ENCODE data around the gene PXN. TPM values are rescaled to one million over a fixed set of nuclear protein-coding genes. Genes with fewer than 3 reads are reported as not detected.

PXN gene
- total and polyA plus RNA-seq, 5 donors: 67.8 to 89.8 (median 79.3) TPM

- no peaks in the 10 kb centered on the region for H3K27me3 ChIP-seq (ENCODE audit: control insufficient read depth, insufficient read depth)
- H3K4me3 ChIP-seq (ENCODE audit: low read length): no peak overlapping the region
- peaks cover 58% of the 10 kb centered on the region for H3K4me1 ChIP-seq (ENCODE audit: control insufficient read depth, insufficient read depth, low read length)
- H3K27ac ChIP-seq (ENCODE audit: low read length): peak overlapping the region; percentile 97
- WGBS: 43% methylated on average over 12 of the region's 12 CpGs
- peak in 1 of 3 donors; percentile 75 for DNase-seq
- no peaks in the 10 kb centered on the region for H3K9me3 ChIP-seq (ENCODE audit: control insufficient read depth, low read length)
- ATAC-seq: no peak
- intact Hi-C loops (cut with DNase I): loop anchor here in 2 of 4 donors (2.0 kb wide), 1 partner anchor 35 kb away; the partner anchor contains the start of gene PXN (in 2 of the 2)
Observed at GRCh38 chr12:120229487-120230325, 35.8 kb downstream of the PXN start.

DNA sequence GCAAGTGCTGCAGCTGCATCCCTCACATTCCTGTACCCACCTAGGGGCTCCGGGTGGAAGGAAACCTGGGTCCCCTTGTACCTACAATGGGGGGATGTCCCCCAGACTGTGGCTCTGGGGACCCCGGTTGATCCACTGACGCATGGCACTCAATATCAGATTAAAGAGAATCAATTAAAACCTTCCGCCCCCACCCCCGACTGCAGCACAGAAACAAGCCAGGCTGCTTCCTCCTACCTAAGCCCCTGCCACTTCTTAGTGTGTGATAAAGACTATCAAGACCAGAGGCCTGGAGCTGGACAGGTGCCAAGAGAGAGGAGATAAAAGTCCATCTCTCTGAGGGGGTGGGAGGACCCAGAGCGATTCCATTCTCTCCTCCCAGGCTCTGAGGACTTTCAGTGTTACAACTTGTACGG is 36.5 kb downstream of the PXN start:
- H3K27me3 ChIP-seq (ENCODE audit: control insufficient read depth, insufficient read depth): no peaks in the 10 kb centered on the region
- no peak overlapping the region for H3K4me3 ChIP-seq (ENCODE audit: low read length)
- intact Hi-C loops (cut with DNase I): loop anchor here in 2 of 4 donors (2.0 kb wide), 1 partner anchor 36 kb away; the partner anchor contains the start of gene PXN (in 2 of the 2)
- peaks cover 52% of the 10 kb centered on the region for H3K4me1 ChIP-seq (ENCODE audit: control insufficient read depth, insufficient read depth, low read length)
- no peaks in the 10 kb centered on the region for H3K9me3 ChIP-seq (ENCODE audit: control insufficient read depth, low read length)
- ATAC-seq (no peak), DNase-seq (peak in 1 of 3 donors; percentile 66)
- H3K27ac ChIP-seq (ENCODE audit: low read length): peak overlapping the region; percentile 97
- WGBS: 28% methylated on average over 7 of the region's 7 CpGs

- Histone ChIP-seq H3K27me3 (ENCODE audit: control insufficient read depth, insufficient read depth) (no peaks in the 10 kb centered on the region), H3K4me3 (ENCODE audit: low read length) (no peak overlapping the region), H3K9me3 (ENCODE audit: control insufficient read depth, low read length) (no peaks in the 10 kb centered on the region), H3K4me1 (ENCODE audit: control insufficient read depth, insufficient read depth, low read length) (peaks cover 47% of the 10 kb centered on the region), H3K27ac (ENCODE audit: low read length) (peak overlapping the region; percentile 97)
- intact Hi-C loops (cut with DNase I): loop anchor here (1.0 to 2.0 kb wide), 3 partner anchors 36 to 38 kb away; partner anchors contain the start of gene PXN (in 3 of the 4)
- WGBS: 18% methylated on average over 23 of the region's 23 CpGs
- ATAC-seq (peak; percentile 56 to 70), DNase-seq (peak; percentile 89 to 94 (median 94))
Observed at GRCh38 chr12:120228291-120229070, 37.0 kb downstream of the PXN start.

GRCh38 chr12:120228041-120228290 is 37.6 kb downstream of the PXN start:
- intact Hi-C loops (cut with DNase I): loop anchor here (1.0 to 2.0 kb wide), 3 partner anchors 37 to 38 kb away; partner anchors contain the start of gene PXN (in 3 of the 4)
- H3K27me3 ChIP-seq (ENCODE audit: control insufficient read depth, insufficient read depth): no peaks in the 10 kb centered on the region
- ATAC-seq (no peak), DNase-seq (no peak)
- H3K4me1 ChIP-seq (ENCODE audit: control insufficient read depth, insufficient read depth, low read length): peaks cover 42% of the 10 kb centered on the region
- WGBS: 33% methylated on average over 3 of the region's 3 CpGs
- H3K4me3 ChIP-seq (ENCODE audit: low read length): no peak overlapping the region
- H3K27ac ChIP-seq (ENCODE audit: low read length): no peak overlapping the region
- no peaks in the 10 kb centered on the region for H3K9me3 ChIP-seq (ENCODE audit: control insufficient read depth, low read length)

GRCh38 chr12:120227233-120228040 is 38.1 kb downstream of the PXN start:
- Histone ChIP-seq H3K4me3 (ENCODE audit: low read length) (no peak overlapping the region), H3K9me3 (ENCODE audit: control insufficient read depth, low read length) (no peaks in the 10 kb centered on the region), H3K27ac (ENCODE audit: low read length) (no peak overlapping the region), H3K27me3 (ENCODE audit: control insufficient read depth, insufficient read depth) (no peaks in the 10 kb centered on the region), H3K4me1 (ENCODE audit: control insufficient read depth, insufficient read depth, low read length) (peaks cover 36% of the 10 kb centered on the region)
- WGBS: 64% methylated on average over 8 of the region's 8 CpGs
- ATAC-seq (no peak), DNase-seq (peak in 1 of 3 donors; percentile 23)
- intact Hi-C loops (cut with DNase I): loop anchor here (1.0 to 2.0 kb wide), 3 partner anchors 37 to 39 kb away; partner anchors contain the start of gene PXN (in 3 of the 4)

GRCh38 chr12:120225852-120226640 is 39.5 kb downstream of the PXN start:
- H3K4me3 ChIP-seq (ENCODE audit: low read length): no peak overlapping the region
- peak in 2 of 3 donors; percentile 59 to 77 for DNase-seq
- H3K27me3 ChIP-seq (ENCODE audit: control insufficient read depth, insufficient read depth): no peaks in the 10 kb centered on the region
- H3K9me3 ChIP-seq (ENCODE audit: control insufficient read depth, low read length): no peaks in the 10 kb centered on the region
- peak; percentile 1 to 48 for ATAC-seq
- WGBS: 55% methylated on average over 13 of the region's 13 CpGs
- H3K27ac ChIP-seq (ENCODE audit: low read length): peak overlapping the region; percentile 25
- peaks cover 24% of the 10 kb centered on the region for H3K4me1 ChIP-seq (ENCODE audit: control insufficient read depth, insufficient read depth, low read length)
- intact Hi-C loops (cut with DNase I): no loop called here

DNA sequence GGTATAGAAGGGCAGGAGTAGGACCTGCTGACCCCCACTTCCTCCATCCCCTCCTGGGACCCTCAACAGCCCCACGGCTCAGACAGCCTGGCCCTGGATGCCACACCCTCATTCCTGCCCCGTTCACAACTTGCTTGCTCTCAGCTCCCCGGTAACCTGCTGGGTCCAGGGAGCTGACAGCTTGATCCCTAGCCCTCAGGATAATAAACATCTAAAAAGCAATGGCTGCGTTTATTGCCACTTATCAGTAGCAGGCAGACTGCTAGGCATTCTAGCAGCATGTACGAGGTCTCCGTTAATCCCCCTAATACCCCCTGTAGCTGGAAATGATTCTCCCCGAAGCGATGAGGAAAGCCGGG is 40.4 kb downstream of the PXN start:
- H3K4me3 ChIP-seq (ENCODE audit: low read length): no peak overlapping the region
- no peaks in the 10 kb centered on the region for H3K27me3 ChIP-seq (ENCODE audit: control insufficient read depth, insufficient read depth)
- ATAC-seq (peak in 1 of 2 donors; percentile 0), DNase-seq (no peak)
- H3K4me1 ChIP-seq (ENCODE audit: control insufficient read depth, insufficient read depth, low read length): peaks cover 18% of the 10 kb centered on the region
- 35% methylated on average over 9 of the region's 9 CpGs for WGBS
- no peaks in the 10 kb centered on the region for H3K9me3 ChIP-seq (ENCODE audit: control insufficient read depth, low read length)
- intact Hi-C loops (cut with DNase I): no loop called here
- H3K27ac ChIP-seq (ENCODE audit: low read length): peak overlapping the region; percentile 34

- intact Hi-C loops (cut with DNase I): no loop called here
- Histone ChIP-seq H3K4me1 (ENCODE audit: control insufficient read depth, insufficient read depth, low read length) (peaks cover 11% of the 10 kb centered on the region), H3K27ac (ENCODE audit: low read length) (peak overlapping the region; percentile 34), H3K4me3 (ENCODE audit: low read length) (no peak overlapping the region), H3K27me3 (ENCODE audit: control insufficient read depth, insufficient read depth) (no peaks in the 10 kb centered on the region), H3K9me3 (ENCODE audit: control insufficient read depth, low read length) (no peaks in the 10 kb centered on the region)
- ATAC-seq (peak; percentile 36 to 42), DNase-seq (peak; percentile 62 to 86 (median 84))
- 39% methylated on average over 25 of the region's 25 CpGs for WGBS
Observed at GRCh38 chr12:120224304-120225199, 41.0 kb downstream of the PXN start.

GRCh38 chr12:120223458-120224303 is 41.8 kb downstream of the PXN start:
- ATAC-seq (no peak), DNase-seq (peak in 1 of 3 donors; percentile 36)
- no peak overlapping the region for H3K27ac ChIP-seq (ENCODE audit: low read length)
- intact Hi-C loops (cut with DNase I): no loop called here
- H3K9me3 ChIP-seq (ENCODE audit: control insufficient read depth, low read length): no peaks in the 10 kb centered on the region
- 87% methylated on average over 19 of the region's 19 CpGs for WGBS
- peaks cover 10% of the 10 kb centered on the region for H3K4me1 ChIP-seq (ENCODE audit: control insufficient read depth, insufficient read depth, low read length)
- no peak overlapping the region for H3K4me3 ChIP-seq (ENCODE audit: low read length)
- no peaks in the 10 kb centered on the region for H3K27me3 ChIP-seq (ENCODE audit: control insufficient read depth, insufficient read depth)

Measured in right cardiac atrium (tissue), 5 donors.